Liver (tissue), 9 donors: ENCODE measurements around the gene PTTG1IP. TPM values are rescaled to one million over a fixed set of nuclear protein-coding genes. Genes with fewer than 3 reads are reported as not detected.

ENCODE experiments used
- DNase-seq: peaks from one replicate; pipeline ENCODE4 v3.0.0-alpha.2; 2017; ENCODE audit warnings: low spot score
- H3K27ac ChIP-seq, 2 donors: one replicate each; pipeline ENCODE4 v1.7.0; 2013; ENCODE audit warnings: inconsistent platforms in 2 of 2, low read length in 2 of 2, control low read depth in 1 of 2, low read depth in 1 of 2, mild to moderate bottlenecking in 1 of 2
- H3K27me3 ChIP-seq, 4 donors: one replicate each; pipeline versions ENCODE4 v1.6.1 to v1.7.0; 2013; ENCODE audit warnings: low read length in 3 of 4, inconsistent platforms in 1 of 4, mild to moderate bottlenecking in 1 of 4, moderate library complexity in 1 of 4; ENCODE audit not compliant: control insufficient read depth in 4 of 4, insufficient read depth in 4 of 4
- H3K36me3 ChIP-seq, 4 donors: one replicate each; pipeline versions ENCODE4 v1.6.1 to v1.7.0; 2013; ENCODE audit warnings: low read length in 3 of 4, mild to moderate bottlenecking in 3 of 4, low read depth in 1 of 4, moderate library complexity in 1 of 4; ENCODE audit not compliant: control insufficient read depth in 4 of 4, insufficient read depth in 3 of 4
- H3K4me1 ChIP-seq, 4 donors: one replicate each; pipeline versions ENCODE4 v1.6.1 to v1.7.0; 2013; ENCODE audit warnings: low read length in 3 of 4, mild to moderate bottlenecking in 3 of 4, moderate library complexity in 1 of 4; ENCODE audit not compliant: control insufficient read depth in 4 of 4, insufficient read depth in 4 of 4
- H3K4me3 ChIP-seq, 3 donors: one replicate each; pipeline versions ENCODE4 v1.6.1 to v1.7.0; 2013; ENCODE audit warnings: low read length in 3 of 3, control low read depth in 1 of 3, low read depth in 1 of 3, mild to moderate bottlenecking in 1 of 3
- H3K9ac ChIP-seq, 2 donors: one replicate each; pipeline ENCODE4 v1.7.0; 2013; ENCODE audit warnings: low read length in 2 of 2, mild to moderate bottlenecking in 2 of 2, moderate library complexity in 2 of 2, control low read depth in 1 of 2, low read depth in 1 of 2
- H3K9me3 ChIP-seq, 4 donors: one replicate each; pipeline versions ENCODE4 v1.6.1 to v1.7.0; 2013; ENCODE audit warnings: low read length in 3 of 4; ENCODE audit not compliant: control insufficient read depth in 4 of 4
- EGR1 ChIP-seq, 2 donors: IDR thresholded peaks; 2 replicates each; pipeline ENCODE4 v1.6.1; 2016 to 2018; ENCODE audit warnings: antibody characterized with exemption in 2 of 2, low read depth in 2 of 2
- FOXA1 ChIP-seq: IDR thresholded peaks from 2 replicates; pipeline ENCODE4 v1.6.1; 2016; ENCODE audit warnings: antibody characterized with exemption
- GABPA ChIP-seq, 2 donors: IDR thresholded peaks in 1 of 2; conservative IDR thresholded peaks in 1 of 2; 2 replicates each; pipeline ENCODE4 v1.6.1; 2016; ENCODE audit warnings: antibody characterized with exemption in 2 of 2, mild to moderate bottlenecking in 1 of 2, moderate library complexity in 1 of 2
- HNF4A ChIP-seq, 2 donors: conservative IDR thresholded peaks; 2 replicates each; pipeline ENCODE4 v1.6.1; 2016; ENCODE audit warnings: antibody characterized with exemption in 2 of 2, mild to moderate bottlenecking in 2 of 2
- HNF4G ChIP-seq: IDR thresholded peaks from 2 replicates; pipeline ENCODE4 v1.6.1; 2016; ENCODE audit warnings: antibody characterized with exemption
- JUND ChIP-seq, 2 donors: IDR thresholded peaks; 2 replicates each; pipeline ENCODE4 v1.6.1; 2016; ENCODE audit warnings: antibody characterized with exemption in 2 of 2
- MAX ChIP-seq: IDR thresholded peaks from 2 replicates; pipeline ENCODE4 v1.6.1; 2016; ENCODE audit warnings: antibody characterized with exemption
- NR2F2 ChIP-seq: IDR thresholded peaks from 2 replicates; pipeline ENCODE4 v1.6.1; 2016; ENCODE audit warnings: antibody characterized with exemption
- RAD21 ChIP-seq, 2 donors: IDR thresholded peaks; 2 replicates each; pipeline ENCODE4 v1.6.1; 2016; ENCODE audit warnings: antibody characterized with exemption in 2 of 2, mild to moderate bottlenecking in 2 of 2
- RXRA ChIP-seq, 2 donors: IDR thresholded peaks; 2 replicates each; pipeline ENCODE4 v1.6.1; 2017 to 2018; ENCODE audit warnings: antibody characterized with exemption in 2 of 2, mild to moderate bottlenecking in 1 of 2
- SP1 ChIP-seq: IDR thresholded peaks from 2 replicates; pipeline ENCODE4 v1.6.1; 2018; ENCODE audit warnings: antibody characterized with exemption, mild to moderate bottlenecking
- TAF1 ChIP-seq: conservative IDR thresholded peaks from 2 replicates; pipeline ENCODE4 v1.6.1; 2016; ENCODE audit warnings: antibody characterized with exemption, mild to moderate bottlenecking
- YY1 ChIP-seq: IDR thresholded peaks from 2 replicates; pipeline ENCODE4 v1.6.1; 2016; ENCODE audit warnings: antibody characterized with exemption, mild to moderate bottlenecking
- WGBS: extraction: QIAGEN DNeasy Blood & Tissue Kit; methylation state at CpG from one replicate; pipeline ENCODE4 v1.1.7; 2013; 5-methylcytosine and 5-hydroxymethylcytosine counted together
- polyA plus RNA-seq, 2 donors: library from polyadenylated mRNA; stranded (reverse) in 1 of 2; unstranded in 1 of 2; fragments of 200-250 nt in 1 of 2; fragments of >200 nt in 1 of 2; fragmentation: Nextera tagmentation in 1 of 2; extraction: Ambion mirVana in 1 of 2; gene quantifications; one replicate each; pipeline versions ENCODE4 v1.2.1 to v1.2.3, GENCODE V29; 2013 to 2015
- total RNA-seq, 2 donors: library from RNA; depleted of rRNA; stranded (reverse); fragments of >200 nt; gene quantifications; one replicate each; pipeline ENCODE4 v1.2.3, GENCODE V29; 2014
- TF ChIP-seq, protein P1 (sequence below): fragments of 150-350 bp; IDR thresholded peaks from 2 replicates; pipeline ENCODE4 v1.5.1; 2017; ENCODE audit warnings: improper control_type of control experiment, low read depth, low read length; ENCODE audit not compliant: missing input control
- TF ChIP-seq, protein P2 (sequence below): IDR thresholded peaks from 2 replicates; pipeline ENCODE4 v1.6.1; 2016; ENCODE audit warnings: antibody characterized with exemption, mild to moderate bottlenecking
- TF ChIP-seq, protein P3 (sequence below): IDR thresholded peaks from 2 replicates; pipeline ENCODE4 v1.6.1; 2016; ENCODE audit warnings: antibody characterized with exemption
- donor health status: healthy.
- donor health status: healthy.
- donor health status: healthy.
- donor health status: healthy.
- donor health status: healthy.

Gene PTTG1IP
- total and polyA plus RNA-seq, 4 donors: 62.0 to 94.0 (median 79.8) TPM

DNA sequence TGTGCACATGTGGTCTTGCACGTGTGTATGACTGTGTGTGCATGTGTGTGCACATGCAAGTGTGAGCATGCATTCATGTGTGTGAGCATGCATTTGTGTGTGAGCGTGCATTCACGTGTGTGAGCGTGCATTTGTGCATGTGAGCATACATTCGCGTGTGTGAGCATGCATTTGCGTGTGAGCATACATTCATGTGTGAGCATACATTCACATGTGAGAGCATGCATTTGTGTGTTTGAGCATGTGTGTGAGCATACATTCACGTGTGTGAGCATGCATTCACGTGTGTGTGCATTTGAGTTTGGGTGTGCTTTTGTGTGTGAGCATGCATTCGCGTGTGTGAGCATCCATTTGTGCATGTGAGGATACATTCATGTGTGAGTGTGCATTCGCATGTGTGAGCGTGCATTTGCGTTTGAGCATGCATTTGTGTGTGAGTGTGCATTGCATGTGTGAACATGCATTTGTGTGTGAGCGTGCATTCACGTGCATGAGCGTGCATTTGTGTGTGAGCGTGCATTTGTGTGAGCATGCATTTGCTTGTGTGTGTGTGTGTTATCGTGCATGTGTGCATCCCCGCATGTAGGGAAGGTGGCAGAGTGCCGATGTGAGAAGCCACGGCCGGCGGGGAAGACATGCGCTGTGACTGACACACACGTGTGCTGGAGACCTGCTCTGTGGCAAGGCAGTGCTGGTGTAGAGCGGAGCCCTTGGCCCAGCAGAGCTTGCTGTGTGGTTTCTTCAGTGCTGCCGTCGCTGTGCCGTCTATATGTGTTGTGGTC lies 29.0 kb upstream of the PTTG1IP start:
- no peak overlapping the region for H3K4me3 ChIP-seq
- H3K36me3 ChIP-seq: peaks cover 0 to 11% (median 0%) of the 10 kb centered on the region in 4 donors
- no peak overlapping the region for H3K9ac ChIP-seq
- WGBS: 94% methylated on average over 30 of the region's 30 CpGs
- TF ChIP-seq, protein P1, sequence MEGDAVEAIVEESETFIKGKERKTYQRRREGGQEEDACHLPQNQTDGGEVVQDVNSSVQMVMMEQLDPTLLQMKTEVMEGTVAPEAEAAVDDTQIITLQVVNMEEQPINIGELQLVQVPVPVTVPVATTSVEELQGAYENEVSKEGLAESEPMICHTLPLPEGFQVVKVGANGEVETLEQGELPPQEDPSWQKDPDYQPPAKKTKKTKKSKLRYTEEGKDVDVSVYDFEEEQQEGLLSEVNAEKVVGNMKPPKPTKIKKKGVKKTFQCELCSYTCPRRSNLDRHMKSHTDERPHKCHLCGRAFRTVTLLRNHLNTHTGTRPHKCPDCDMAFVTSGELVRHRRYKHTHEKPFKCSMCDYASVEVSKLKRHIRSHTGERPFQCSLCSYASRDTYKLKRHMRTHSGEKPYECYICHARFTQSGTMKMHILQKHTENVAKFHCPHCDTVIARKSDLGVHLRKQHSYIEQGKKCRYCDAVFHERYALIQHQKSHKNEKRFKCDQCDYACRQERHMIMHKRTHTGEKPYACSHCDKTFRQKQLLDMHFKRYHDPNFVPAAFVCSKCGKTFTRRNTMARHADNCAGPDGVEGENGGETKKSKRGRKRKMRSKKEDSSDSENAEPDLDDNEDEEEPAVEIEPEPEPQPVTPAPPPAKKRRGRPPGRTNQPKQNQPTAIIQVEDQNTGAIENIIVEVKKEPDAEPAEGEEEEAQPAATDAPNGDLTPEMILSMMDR: no peak
- TF ChIP-seq GABPA (IDR thresholded peaks at IDR 0.05 in 1 of 2, conservative IDR thresholded peaks at IDR 0.05 in 1 of 2) (no peak), SP1 (no peak), NR2F2 (no peak), FOXA1 (no peak), JUND (IDR thresholded peaks at IDR 0.05) (no peak), HNF4A (conservative IDR thresholded peaks at IDR 0.05) (no peak), EGR1 (IDR thresholded peaks at IDR 0.05; ENCODE audit: low read depth in 2 of 2) (no peak), TAF1 (no peak), YY1 (no peak), MAX (no peak), RAD21 (IDR thresholded peaks at IDR 0.05) (no peak), RXRA (IDR thresholded peaks at IDR 0.05) (no peak), HNF4G (no peak)
- TF ChIP-seq, protein P2, sequence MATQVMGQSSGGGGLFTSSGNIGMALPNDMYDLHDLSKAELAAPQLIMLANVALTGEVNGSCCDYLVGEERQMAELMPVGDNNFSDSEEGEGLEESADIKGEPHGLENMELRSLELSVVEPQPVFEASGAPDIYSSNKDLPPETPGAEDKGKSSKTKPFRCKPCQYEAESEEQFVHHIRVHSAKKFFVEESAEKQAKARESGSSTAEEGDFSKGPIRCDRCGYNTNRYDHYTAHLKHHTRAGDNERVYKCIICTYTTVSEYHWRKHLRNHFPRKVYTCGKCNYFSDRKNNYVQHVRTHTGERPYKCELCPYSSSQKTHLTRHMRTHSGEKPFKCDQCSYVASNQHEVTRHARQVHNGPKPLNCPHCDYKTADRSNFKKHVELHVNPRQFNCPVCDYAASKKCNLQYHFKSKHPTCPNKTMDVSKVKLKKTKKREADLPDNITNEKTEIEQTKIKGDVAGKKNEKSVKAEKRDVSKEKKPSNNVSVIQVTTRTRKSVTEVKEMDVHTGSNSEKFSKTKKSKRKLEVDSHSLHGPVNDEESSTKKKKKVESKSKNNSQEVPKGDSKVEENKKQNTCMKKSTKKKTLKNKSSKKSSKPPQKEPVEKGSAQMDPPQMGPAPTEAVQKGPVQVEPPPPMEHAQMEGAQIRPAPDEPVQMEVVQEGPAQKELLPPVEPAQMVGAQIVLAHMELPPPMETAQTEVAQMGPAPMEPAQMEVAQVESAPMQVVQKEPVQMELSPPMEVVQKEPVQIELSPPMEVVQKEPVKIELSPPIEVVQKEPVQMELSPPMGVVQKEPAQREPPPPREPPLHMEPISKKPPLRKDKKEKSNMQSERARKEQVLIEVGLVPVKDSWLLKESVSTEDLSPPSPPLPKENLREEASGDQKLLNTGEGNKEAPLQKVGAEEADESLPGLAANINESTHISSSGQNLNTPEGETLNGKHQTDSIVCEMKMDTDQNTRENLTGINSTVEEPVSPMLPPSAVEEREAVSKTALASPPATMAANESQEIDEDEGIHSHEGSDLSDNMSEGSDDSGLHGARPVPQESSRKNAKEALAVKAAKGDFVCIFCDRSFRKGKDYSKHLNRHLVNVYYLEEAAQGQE: no peak
- TF ChIP-seq, protein P3, sequence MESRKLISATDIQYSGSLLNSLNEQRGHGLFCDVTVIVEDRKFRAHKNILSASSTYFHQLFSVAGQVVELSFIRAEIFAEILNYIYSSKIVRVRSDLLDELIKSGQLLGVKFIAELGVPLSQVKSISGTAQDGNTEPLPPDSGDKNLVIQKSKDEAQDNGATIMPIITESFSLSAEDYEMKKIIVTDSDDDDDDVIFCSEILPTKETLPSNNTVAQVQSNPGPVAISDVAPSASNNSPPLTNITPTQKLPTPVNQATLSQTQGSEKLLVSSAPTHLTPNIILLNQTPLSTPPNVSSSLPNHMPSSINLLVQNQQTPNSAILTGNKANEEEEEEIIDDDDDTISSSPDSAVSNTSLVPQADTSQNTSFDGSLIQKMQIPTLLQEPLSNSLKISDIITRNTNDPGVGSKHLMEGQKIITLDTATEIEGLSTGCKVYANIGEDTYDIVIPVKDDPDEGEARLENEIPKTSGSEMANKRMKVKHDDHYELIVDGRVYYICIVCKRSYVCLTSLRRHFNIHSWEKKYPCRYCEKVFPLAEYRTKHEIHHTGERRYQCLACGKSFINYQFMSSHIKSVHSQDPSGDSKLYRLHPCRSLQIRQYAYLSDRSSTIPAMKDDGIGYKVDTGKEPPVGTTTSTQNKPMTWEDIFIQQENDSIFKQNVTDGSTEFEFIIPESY: no peak
- H3K27ac ChIP-seq: no peak overlapping the region
- DNase-seq: no peak
- H3K27me3 ChIP-seq: no peaks in the 10 kb centered on the region
- no peaks in the 10 kb centered on the region for H3K9me3 ChIP-seq
- peaks cover 0 to 2% (median under 1%) of the 10 kb centered on the region in 4 donors for H3K4me1 ChIP-seq
